ENCODE measurements around the gene GSDME. TPM values are rescaled to one million over a fixed set of nuclear protein-coding genes. Genes with fewer than 3 reads are reported as not detected.

The GSDME gene
- total RNA-seq, 1 donor from 2014 or later, result 63.7 TPM

DNA sequence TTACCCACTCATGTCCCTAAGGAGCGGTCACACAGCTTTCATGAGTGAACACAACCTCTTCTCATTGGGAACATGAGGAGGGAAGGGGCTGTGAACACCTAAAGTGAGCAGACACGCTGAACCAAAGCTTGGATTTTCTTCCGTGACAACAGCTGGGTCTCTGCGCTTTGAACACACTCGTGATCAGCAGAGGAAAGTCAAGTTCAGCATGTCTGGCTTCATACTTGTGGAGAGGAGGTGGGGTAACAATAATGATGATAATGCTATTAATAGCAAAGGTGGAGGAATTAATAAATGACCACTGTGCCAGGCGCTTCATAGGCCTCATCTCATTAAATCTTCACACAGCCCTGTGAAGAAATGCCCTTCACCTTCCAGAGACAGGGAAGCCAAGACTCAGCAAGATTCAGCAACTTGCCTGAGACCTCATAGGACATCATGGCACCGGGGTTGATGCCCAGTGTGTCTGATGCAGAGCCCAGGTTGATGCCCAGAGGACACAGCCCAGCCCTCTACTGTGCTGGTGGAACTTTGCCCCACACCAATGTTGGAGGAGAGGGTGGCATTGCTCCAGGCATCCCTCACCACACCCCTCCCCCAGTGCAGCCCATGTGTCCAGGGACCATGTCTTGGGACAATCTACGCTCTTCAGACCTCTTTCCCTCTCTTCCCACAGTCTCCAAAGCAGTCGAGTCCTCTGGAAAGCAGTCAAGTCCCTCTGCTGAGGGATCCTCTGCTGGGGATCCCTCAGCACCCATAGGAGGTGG lies 40.6 kb downstream of the GSDME start:
- Histone ChIP-seq H3K4me3 (ENCODE audit: low read depth, low read length) (no peak overlapping the region), H3K27me3 (ENCODE audit: control insufficient read depth, insufficient read depth, low read length) (no peaks in the 10 kb centered on the region), H3K36me3 (ENCODE audit: control insufficient read depth, insufficient read depth, low read length) (peaks cover 14% of the 10 kb centered on the region)
- TF ChIP-seq, protein P1, sequence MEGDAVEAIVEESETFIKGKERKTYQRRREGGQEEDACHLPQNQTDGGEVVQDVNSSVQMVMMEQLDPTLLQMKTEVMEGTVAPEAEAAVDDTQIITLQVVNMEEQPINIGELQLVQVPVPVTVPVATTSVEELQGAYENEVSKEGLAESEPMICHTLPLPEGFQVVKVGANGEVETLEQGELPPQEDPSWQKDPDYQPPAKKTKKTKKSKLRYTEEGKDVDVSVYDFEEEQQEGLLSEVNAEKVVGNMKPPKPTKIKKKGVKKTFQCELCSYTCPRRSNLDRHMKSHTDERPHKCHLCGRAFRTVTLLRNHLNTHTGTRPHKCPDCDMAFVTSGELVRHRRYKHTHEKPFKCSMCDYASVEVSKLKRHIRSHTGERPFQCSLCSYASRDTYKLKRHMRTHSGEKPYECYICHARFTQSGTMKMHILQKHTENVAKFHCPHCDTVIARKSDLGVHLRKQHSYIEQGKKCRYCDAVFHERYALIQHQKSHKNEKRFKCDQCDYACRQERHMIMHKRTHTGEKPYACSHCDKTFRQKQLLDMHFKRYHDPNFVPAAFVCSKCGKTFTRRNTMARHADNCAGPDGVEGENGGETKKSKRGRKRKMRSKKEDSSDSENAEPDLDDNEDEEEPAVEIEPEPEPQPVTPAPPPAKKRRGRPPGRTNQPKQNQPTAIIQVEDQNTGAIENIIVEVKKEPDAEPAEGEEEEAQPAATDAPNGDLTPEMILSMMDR (IDR thresholded peaks at IDR 0.05; ENCODE audit: insufficient read depth, low read length, severe bottlenecking), result no peak
- FAIRE-seq, result peak; percentile 66
- no peak for DNase-seq (ENCODE audit: low read depth)

GRCh38 chr7:24715661-24716479 lies 41.4 kb downstream of the GSDME start:
- FAIRE-seq, result no peak
- no peak for DNase-seq (ENCODE audit: low read depth)
- H3K4me3 ChIP-seq (ENCODE audit: low read depth, low read length), result no peak overlapping the region
- no peaks in the 10 kb centered on the region for H3K27me3 ChIP-seq (ENCODE audit: control insufficient read depth, insufficient read depth, low read length)
- TF ChIP-seq, protein P1 (IDR thresholded peaks at IDR 0.05; ENCODE audit: insufficient read depth, low read length, severe bottlenecking), result peak; percentile 48
- peaks cover 14% of the 10 kb centered on the region for H3K36me3 ChIP-seq (ENCODE audit: control insufficient read depth, insufficient read depth, low read length)

DNA sequence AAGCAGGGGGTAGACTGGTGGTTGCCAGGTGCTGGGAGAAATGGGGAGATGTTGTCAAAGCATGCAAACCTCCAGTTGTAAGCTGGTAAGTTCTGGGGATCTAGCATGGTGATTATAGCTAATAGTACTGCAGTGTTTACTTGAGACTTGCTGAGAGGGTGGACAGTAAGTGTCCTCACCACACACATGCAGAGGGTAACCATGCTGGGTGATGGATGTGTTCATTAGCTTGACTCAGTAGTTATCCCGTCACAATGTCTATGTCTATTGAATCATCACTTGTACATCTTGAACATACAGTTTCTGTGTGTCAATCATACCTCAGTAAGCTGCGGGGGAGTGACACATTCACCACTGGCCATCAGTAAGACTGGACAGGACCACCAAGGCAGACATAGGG lies 42.1 kb downstream of the GSDME start:
- Histone ChIP-seq H3K36me3 (ENCODE audit: control insufficient read depth, insufficient read depth, low read length) (peaks cover 15% of the 10 kb centered on the region), H3K4me3 (ENCODE audit: low read depth, low read length) (no peak overlapping the region), H3K27me3 (ENCODE audit: control insufficient read depth, insufficient read depth, low read length) (no peaks in the 10 kb centered on the region)
- peak; percentile 92 for FAIRE-seq
- no peak for DNase-seq (ENCODE audit: low read depth)
- TF ChIP-seq, protein P1 (IDR thresholded peaks at IDR 0.05; ENCODE audit: insufficient read depth, low read length, severe bottlenecking), result no peak

- no peak for DNase-seq (ENCODE audit: low read depth)
- TF ChIP-seq, protein P1 (IDR thresholded peaks at IDR 0.05; ENCODE audit: insufficient read depth, low read length, severe bottlenecking), result no peak
- peaks cover 18% of the 10 kb centered on the region for H3K36me3 ChIP-seq (ENCODE audit: control insufficient read depth, insufficient read depth, low read length)
- no peak overlapping the region for H3K4me3 ChIP-seq (ENCODE audit: low read depth, low read length)
- FAIRE-seq, result no peak
- no peaks in the 10 kb centered on the region for H3K27me3 ChIP-seq (ENCODE audit: control insufficient read depth, insufficient read depth, low read length)
Observed at GRCh38 chr7:24714676-24715010, 42.6 kb downstream of the GSDME start.

DNA sequence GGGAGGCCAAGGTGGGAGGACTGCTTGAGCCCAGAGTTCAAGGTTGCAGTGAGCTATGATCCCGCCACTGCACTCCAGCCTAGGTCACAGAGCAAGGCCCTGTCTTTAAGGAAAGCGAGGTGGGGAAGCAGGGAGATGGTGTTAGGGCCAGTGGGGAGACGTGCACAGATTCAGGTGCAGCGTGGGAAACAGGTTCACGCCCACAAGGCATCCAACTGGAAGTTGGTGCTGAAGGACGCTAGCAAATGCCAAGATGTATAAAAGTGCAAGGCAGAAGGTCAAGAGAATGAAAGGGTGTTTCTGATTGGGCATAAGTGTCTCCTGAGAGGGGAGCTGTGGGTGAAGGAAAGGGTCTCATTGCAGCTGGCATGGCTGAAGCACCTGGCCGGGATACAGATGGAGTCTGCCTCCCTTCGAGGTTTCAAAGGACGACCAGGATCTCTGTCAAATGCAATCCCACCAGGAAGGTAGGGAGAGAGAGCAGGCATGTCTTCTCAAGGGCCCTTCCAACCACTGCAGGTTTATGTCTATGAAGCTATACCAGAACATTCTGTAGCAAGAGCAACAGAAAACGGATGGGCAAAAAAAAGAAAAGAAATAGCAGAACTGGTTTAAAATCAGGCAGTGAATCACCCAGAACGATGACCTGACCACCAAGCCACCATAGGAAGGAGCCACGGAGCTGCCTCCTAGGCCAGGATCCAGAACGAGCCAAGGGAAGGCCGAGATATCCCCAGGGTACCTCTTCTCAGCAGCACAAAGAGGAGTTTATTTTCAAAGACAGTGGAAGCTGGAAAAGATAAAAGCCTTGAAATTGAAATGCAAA lies 43.2 kb downstream of the GSDME start:
- Histone ChIP-seq H3K4me3 (ENCODE audit: low read depth, low read length) (no peak overlapping the region), H3K36me3 (ENCODE audit: control insufficient read depth, insufficient read depth, low read length) (peaks cover 23% of the 10 kb centered on the region), H3K27me3 (ENCODE audit: control insufficient read depth, insufficient read depth, low read length) (no peaks in the 10 kb centered on the region)
- FAIRE-seq, result peak; percentile 79
- TF ChIP-seq, protein P1 (IDR thresholded peaks at IDR 0.05; ENCODE audit: insufficient read depth, low read length, severe bottlenecking), result no peak
- no peak for DNase-seq (ENCODE audit: low read depth)

Measured in bronchial epithelial cell (primary cell).